Vagina (tissue), 2 donors: ENCODE measurements around the gene SLC37A2.

ENCODE experiments used
- CTCF ChIP-seq, 3 experiments: fragments of 450-650 bp in 2 of 3; fragments of 200-600 bp in 1 of 3; sonication (generic) in 1 of 3; IDR thresholded peaks; one replicate each; pipeline ENCODE4 v1.5.1; 2017 to 2019; ENCODE audit warnings: antibody characterized with exemption in 3 of 3, mild to moderate bottlenecking in 2 of 3, moderate library complexity in 2 of 3
- POLR2A ChIP-seq, 2 donors: fragments of 450-650 bp; IDR thresholded peaks; one replicate each; pipeline ENCODE4 v1.6.1; 2017; ENCODE audit warnings: antibody characterized with exemption in 2 of 2, mild to moderate bottlenecking in 2 of 2, moderate library complexity in 2 of 2

- TF ChIP-seq CTCF (IDR thresholded peaks at IDR 0.05) (no peak), POLR2A (IDR thresholded peaks at IDR 0.05) (no peak)
Observed at GRCh38 chr11:125076378-125076945, 13.4 kb downstream of the SLC37A2 start.
